Loucy (cell line): ENCODE measurements around the gene CAMTA1.

ENCODE experiments used
- EZH2phosphoT487 ChIP-seq: fragments of 200-600 bp; IDR thresholded peaks from 2 replicates; pipeline ENCODE4 v1.6.1; 2018; ENCODE audit warnings: antibody characterized with exemption, mild to moderate bottlenecking, moderate library complexity, borderline replicate concordance
- TF ChIP-seq, protein P1 (sequence below): fragments of 200-600 bp; sonication (generic); conservative IDR thresholded peaks from 2 replicates; pipeline ENCODE4 v1.5.1; 2014; ENCODE audit warnings: mild to moderate bottlenecking, antibody characterized with exemption, low read length

DNA sequence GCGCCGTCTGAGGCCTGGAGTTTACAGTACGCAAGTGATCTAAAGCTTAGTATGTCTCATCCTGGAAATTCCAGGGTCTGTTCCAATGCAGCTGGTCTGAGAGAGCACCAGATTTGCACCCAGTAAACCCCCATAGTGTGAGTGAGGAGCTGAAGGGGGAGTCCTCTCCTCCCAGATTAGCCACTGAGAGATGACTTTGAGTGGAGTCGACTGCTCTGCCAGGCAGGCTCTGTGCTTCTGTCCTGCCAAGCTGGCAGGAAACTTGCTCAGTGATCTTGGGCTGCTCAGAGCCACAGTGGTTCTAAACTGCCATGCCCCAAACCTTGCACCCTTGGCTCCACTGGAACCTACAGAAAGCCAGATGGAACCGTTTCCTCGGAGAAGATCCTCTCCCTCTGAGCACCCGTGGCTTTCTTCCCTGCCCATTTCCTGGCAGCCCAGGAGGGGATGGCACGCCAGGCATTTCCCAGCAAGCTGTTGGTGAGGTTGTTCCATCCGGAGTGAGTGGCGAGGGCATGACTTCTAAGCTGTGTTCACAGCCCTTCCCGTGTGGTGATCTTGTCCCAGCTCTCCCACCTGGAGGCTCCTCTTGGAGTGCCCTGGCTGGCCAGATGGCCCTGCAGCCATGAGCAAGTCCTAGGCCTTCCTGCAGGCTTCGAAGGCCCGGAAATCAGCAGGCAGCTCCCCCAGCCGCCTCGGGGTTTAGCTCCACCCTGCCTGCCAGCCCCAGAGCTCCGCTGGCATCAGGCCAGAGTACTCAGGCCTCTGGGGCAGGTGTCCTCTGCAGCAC, 859.9 kb downstream of the CAMTA1 start:
- TF ChIP-seq, protein P1, sequence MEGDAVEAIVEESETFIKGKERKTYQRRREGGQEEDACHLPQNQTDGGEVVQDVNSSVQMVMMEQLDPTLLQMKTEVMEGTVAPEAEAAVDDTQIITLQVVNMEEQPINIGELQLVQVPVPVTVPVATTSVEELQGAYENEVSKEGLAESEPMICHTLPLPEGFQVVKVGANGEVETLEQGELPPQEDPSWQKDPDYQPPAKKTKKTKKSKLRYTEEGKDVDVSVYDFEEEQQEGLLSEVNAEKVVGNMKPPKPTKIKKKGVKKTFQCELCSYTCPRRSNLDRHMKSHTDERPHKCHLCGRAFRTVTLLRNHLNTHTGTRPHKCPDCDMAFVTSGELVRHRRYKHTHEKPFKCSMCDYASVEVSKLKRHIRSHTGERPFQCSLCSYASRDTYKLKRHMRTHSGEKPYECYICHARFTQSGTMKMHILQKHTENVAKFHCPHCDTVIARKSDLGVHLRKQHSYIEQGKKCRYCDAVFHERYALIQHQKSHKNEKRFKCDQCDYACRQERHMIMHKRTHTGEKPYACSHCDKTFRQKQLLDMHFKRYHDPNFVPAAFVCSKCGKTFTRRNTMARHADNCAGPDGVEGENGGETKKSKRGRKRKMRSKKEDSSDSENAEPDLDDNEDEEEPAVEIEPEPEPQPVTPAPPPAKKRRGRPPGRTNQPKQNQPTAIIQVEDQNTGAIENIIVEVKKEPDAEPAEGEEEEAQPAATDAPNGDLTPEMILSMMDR, result no peak
- TF ChIP-seq EZH2phosphoT487, result no peak
